PC-9 (cell line): ENCODE measurements around the gene RFX4.

Source experiments
- CTCF ChIP-seq: fragments of 200-600 bp; sonication (generic); conservative IDR thresholded peaks from 2 replicates; pipeline ENCODE4 v1.6.1; 2017; ENCODE audit warnings: mixed run types, antibody characterized with exemption, mild to moderate bottlenecking, moderate library complexity
- EZH2 ChIP-seq: fragments of 200-600 bp; sonication (generic); IDR thresholded peaks from 2 replicates; pipeline ENCODE4 v1.8.0; 2017; ENCODE audit warnings: antibody characterized with exemption, low read depth

GRCh38 chr12:106671840-106672239 is 89.0 kb downstream of the RFX4 start:
- no peak for TF ChIP-seq CTCF
- TF ChIP-seq EZH2, result no peak
